SU-DHL-6 (cell line): ENCODE data around the gene SLC1A5.
A peak's percentile ranks its signal among the peaks of the same experiment; 100 is the strongest.

ENCODE experiments used
- H2AFZ ChIP-seq: fragments of 200-600 bp; sonication (generic); 2 replicates; pipeline ENCODE4 v1.6.1; 2014; ENCODE audit warnings: low read depth, mild to moderate bottlenecking, moderate library complexity, mixed read lengths, antibody characterized with exemption, low read length; ENCODE audit not compliant: severe bottlenecking
- H3F3A ChIP-seq: fragments of 200-600 bp; shearing (Covaris generic); 2 replicates; pipeline ENCODE4 v1.6.0; 2016; ENCODE audit warnings: antibody characterized with exemption, mild to moderate bottlenecking; ENCODE audit not compliant: insufficient read depth
- H3K27ac ChIP-seq: fragments of 200-600 bp; sonication (generic); 2 replicates; pipeline ENCODE4 v1.5.1; 2016; ENCODE audit warnings: low read depth, mild to moderate bottlenecking, low read length, moderate library complexity, mixed read lengths
- H3K27me3 ChIP-seq: fragments of 200-600 bp; sonication (generic), shearing (Covaris generic); 2 replicates; pipeline ENCODE4 v1.6.0; 2014; ENCODE audit warnings: mild to moderate bottlenecking, low read length
- H3K36me3 ChIP-seq: fragments of 200-600 bp; sonication (generic); 2 replicates; pipeline ENCODE4 v1.6.1; 2014; ENCODE audit warnings: mild to moderate bottlenecking, low read length, mixed read lengths
- H3K4me2 ChIP-seq: fragments of 300-600, 200-600 bp; shearing (Covaris generic), sonication (generic); 2 replicates; pipeline ENCODE4 v1.6.0; 2014; ENCODE audit warnings: low read length, low read depth, mild to moderate bottlenecking; ENCODE audit not compliant: poor library complexity, severe bottlenecking
- H3K4me3 ChIP-seq: fragments of 200-600 bp; sonication (generic); 2 replicates; pipeline ENCODE4 v1.5.1; 2014; ENCODE audit warnings: antibody characterized with exemption, low read length, mild to moderate bottlenecking, mixed read lengths; ENCODE audit not compliant: insufficient read depth, poor library complexity, severe bottlenecking
- H3K79me2 ChIP-seq: fragments of 200-600 bp; sonication (generic); 2 replicates; pipeline ENCODE4 v1.6.1; 2014; ENCODE audit warnings: mild to moderate bottlenecking, low read length, moderate library complexity; ENCODE audit not compliant: insufficient read depth
- H3K9ac ChIP-seq: fragments of 200-600 bp; sonication (generic); 2 replicates; pipeline ENCODE4 v1.7.0; 2014; ENCODE audit warnings: mild to moderate bottlenecking, low read length
- H3K9me2 ChIP-seq: fragments of 200-600 bp; sonication (generic); replicated peaks from 2 replicates; pipeline ENCODE4 v1.6.1; 2014; ENCODE audit warnings: low read length; ENCODE audit not compliant: insufficient read depth
- H3K9me3 ChIP-seq: fragments of 200-600 bp; sonication (generic); 2 replicates; pipeline ENCODE4 v1.6.1; 2014; ENCODE audit warnings: low read length, mixed read lengths; ENCODE audit not compliant: insufficient read depth
- H4K20me1 ChIP-seq: fragments of 200-600 bp; sonication (generic); 2 replicates; pipeline ENCODE4 v1.6.1; 2014; ENCODE audit warnings: low read depth, mild to moderate bottlenecking, antibody characterized with exemption, low read length, moderate library complexity, mixed read lengths
- CTCF ChIP-seq: fragments of 200-600 bp; sonication (generic); IDR thresholded peaks from one replicate; pipeline ENCODE4 v1.5.1; 2017; ENCODE audit warnings: antibody characterized with exemption, mild to moderate bottlenecking, low read length, moderate library complexity; ENCODE audit not compliant: insufficient read depth, poor library complexity, severe bottlenecking
- EZH2phosphoT487 ChIP-seq: fragments of 200-600 bp; sonication (generic), shearing (Covaris generic); conservative IDR thresholded peaks from 2 replicates; pipeline ENCODE4 v1.6.1; 2018; ENCODE audit warnings: mild to moderate bottlenecking, antibody characterized with exemption, low read length, moderate library complexity, mixed read lengths

Gene SLC1A5

GRCh38 chr19:46787040-46787330, 1.4 kb downstream of the SLC1A5 start:
- H3K27ac ChIP-seq: peak overlapping the region; percentile 94

GRCh38 chr19:46786236-46787039, 2.0 kb downstream of the SLC1A5 start:
- peak overlapping the region; percentile 97 for H3K4me3 ChIP-seq
- no peaks in the 10 kb centered on the region; the same call in 1 of the 2 replicates for H4K20me1 ChIP-seq
- no peaks in the 10 kb centered on the region for H3K9me3 ChIP-seq
- peak overlapping the region; percentile 66 for H3K4me2 ChIP-seq
- peaks cover 61% of the 10 kb centered on the region for H3K79me2 ChIP-seq
- no peak overlapping the region for H2AFZ ChIP-seq
- H3K9me2 ChIP-seq: no peaks in the 10 kb centered on the region
- H3K27ac ChIP-seq: peak overlapping the region; percentile 94
- H3K27me3 ChIP-seq: no peaks in the 10 kb centered on the region
- TF ChIP-seq CTCF (no peak), EZH2phosphoT487 (no peak)
- H3K9ac ChIP-seq: peak overlapping the region; percentile 95
- H3F3A ChIP-seq: peaks cover 24% of the 10 kb centered on the region
- H3K36me3 ChIP-seq: peaks cover 10% of the 10 kb centered on the region; the same call in 1 of the 2 replicates

More at GRCh38 chr19:46787040-46787330, 1.4 kb downstream of the SLC1A5 start:
- Histone ChIP-seq H3K9me2 (no peaks in the 10 kb centered on the region), H3K79me2 (peaks cover 61% of the 10 kb centered on the region), H3K9me3 (no peaks in the 10 kb centered on the region), H3K4me3 (peak overlapping the region; percentile 97), H3K27me3 (no peaks in the 10 kb centered on the region), H3K9ac (peak overlapping the region; percentile 95), H4K20me1 (no peaks in the 10 kb centered on the region; the same call in 1 of the 2 replicates), H3K36me3 (peaks cover 10% of the 10 kb centered on the region; the same call in 1 of the 2 replicates), H3K4me2 (peak overlapping the region; percentile 66), H2AFZ (no peak overlapping the region), H3F3A (peaks cover 24% of the 10 kb centered on the region)
- no peak for TF ChIP-seq CTCF
- TF ChIP-seq EZH2phosphoT487: no peak

GRCh38 chr19:46785980-46786235, 2.5 kb downstream of the SLC1A5 start:
- H3K9me3 ChIP-seq: no peaks in the 10 kb centered on the region
- H3F3A ChIP-seq: peaks cover 24% of the 10 kb centered on the region
- H4K20me1 ChIP-seq: no peaks in the 10 kb centered on the region; the same call in 1 of the 2 replicates
- peak overlapping the region; percentile 66 for H3K4me2 ChIP-seq
- no peak for TF ChIP-seq EZH2phosphoT487
- no peak for TF ChIP-seq CTCF
- H2AFZ ChIP-seq: no peak overlapping the region
- H3K9me2 ChIP-seq: no peaks in the 10 kb centered on the region
- peaks cover 10% of the 10 kb centered on the region; the same call in 1 of the 2 replicates for H3K36me3 ChIP-seq
- H3K27me3 ChIP-seq: no peaks in the 10 kb centered on the region
- peak overlapping the region; percentile 97 for H3K4me3 ChIP-seq
- peaks cover 61% of the 10 kb centered on the region for H3K79me2 ChIP-seq
- peak overlapping the region; percentile 95 for H3K9ac ChIP-seq
- peak overlapping the region; percentile 94 for H3K27ac ChIP-seq
